ENCODE data around the gene RYR2. TPM values are rescaled to one million over a fixed set of nuclear protein-coding genes. Genes with fewer than 3 reads are reported as not detected.

RYR2 gene
- total and polyA plus RNA-seq, 9 donors = 2.3 to 4.7 (median 3.3) TPM

GRCh38 chr1:237232501-237232900 is 190.5 kb downstream of the RYR2 start:
- Histone ChIP-seq H3K4me1 (ENCODE audit: control insufficient read depth, insufficient read depth, low read length) (peaks cover 6% of the 10 kb centered on the region), H3K27ac (ENCODE audit: low read length) (no peak overlapping the region), H3K27me3 (ENCODE audit: control insufficient read depth, insufficient read depth, low read length) (no peaks in the 10 kb centered on the region), H3K4me3 (ENCODE audit: low read length) (no peak overlapping the region), H3K9me3 (replicated peaks; ENCODE audit: control insufficient read depth, low read depth, low read length) (no peaks in the 10 kb centered on the region), H3K36me3 (ENCODE audit: control insufficient read depth, insufficient read depth, low read length) (no peaks in the 10 kb centered on the region)
- DNase-seq = no peak
- 50% methylated on average over 2 of the region's 4 CpGs for whole genome bisulfite sequencing (ENCODE audit: insufficient coverage)

- Histone ChIP-seq H3K9me3 (replicated peaks; ENCODE audit: control insufficient read depth, low read depth, low read length) (no peaks in the 10 kb centered on the region), H3K4me1 (ENCODE audit: control insufficient read depth, insufficient read depth, low read length) (peaks cover 5% of the 10 kb centered on the region), H3K36me3 (ENCODE audit: control insufficient read depth, insufficient read depth, low read length) (no peaks in the 10 kb centered on the region), H3K27me3 (ENCODE audit: control insufficient read depth, insufficient read depth, low read length) (no peaks in the 10 kb centered on the region), H3K4me3 (ENCODE audit: low read length) (no peak overlapping the region), H3K27ac (ENCODE audit: low read length) (peak overlapping the region; percentile 45)
- DNase-seq = peak; percentile 77
- 77% methylated on average over 3 of the region's 3 CpGs for WGBS (ENCODE audit: insufficient coverage)
Observed at GRCh38 chr1:237235091-237235490, 193.1 kb downstream of the RYR2 start.

GRCh38 chr1:237237721-237238120 is 195.7 kb downstream of the RYR2 start:
- no peak overlapping the region for H3K27ac ChIP-seq (ENCODE audit: low read length)

DNA sequence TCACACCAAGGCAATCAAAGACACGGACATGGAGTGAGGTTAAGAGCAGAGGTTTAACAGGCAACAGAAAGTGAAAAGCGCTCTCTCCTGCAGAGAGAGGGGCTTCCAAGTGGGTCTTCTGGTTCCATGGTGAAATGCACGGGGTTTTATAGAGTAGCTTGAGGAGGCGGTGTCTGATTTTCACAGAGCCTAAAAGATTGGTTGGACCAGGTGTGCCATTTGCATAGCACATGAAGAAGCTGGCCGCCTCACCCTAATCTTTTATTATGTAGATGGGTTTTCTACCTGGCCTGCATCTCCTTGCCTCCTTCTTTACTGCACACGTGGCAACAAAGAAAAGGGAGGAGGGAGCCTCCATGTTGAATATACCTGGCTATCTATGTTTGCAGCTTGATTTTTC is 197.3 kb downstream of the RYR2 start:
- no peak overlapping the region for H3K27ac ChIP-seq (ENCODE audit: low read length)
- no peaks in the 10 kb centered on the region for H3K27me3 ChIP-seq (ENCODE audit: control insufficient read depth, insufficient read depth, low read length)
- 82% methylated on average over 2 of the region's 6 CpGs for WGBS (ENCODE audit: insufficient coverage)
- DNase-seq = no peak
- no peaks in the 10 kb centered on the region for H3K9me3 ChIP-seq (replicated peaks; ENCODE audit: control insufficient read depth, low read depth, low read length)
- no peaks in the 10 kb centered on the region for H3K36me3 ChIP-seq (ENCODE audit: control insufficient read depth, insufficient read depth, low read length)
- no peak overlapping the region for H3K4me3 ChIP-seq (ENCODE audit: low read length)
- H3K4me1 ChIP-seq (ENCODE audit: control insufficient read depth, insufficient read depth, low read length) = peaks cover 5% of the 10 kb centered on the region

More at GRCh38 chr1:237237721-237238120, 195.7 kb downstream of the RYR2 start:
- no CpG with 5 or more reads among the region's 3 CpGs for WGBS (ENCODE audit: insufficient coverage)
- DNase-seq = no peak
- H3K9me3 ChIP-seq (replicated peaks; ENCODE audit: control insufficient read depth, low read depth, low read length) = no peaks in the 10 kb centered on the region
- no peaks in the 10 kb centered on the region for H3K27me3 ChIP-seq (ENCODE audit: control insufficient read depth, insufficient read depth, low read length)
- H3K4me1 ChIP-seq (ENCODE audit: control insufficient read depth, insufficient read depth, low read length) = peaks cover 5% of the 10 kb centered on the region
- no peaks in the 10 kb centered on the region for H3K36me3 ChIP-seq (ENCODE audit: control insufficient read depth, insufficient read depth, low read length)
- H3K4me3 ChIP-seq (ENCODE audit: low read length) = no peak overlapping the region

- Histone ChIP-seq H3K36me3 (ENCODE audit: control insufficient read depth, insufficient read depth, low read length) (no peaks in the 10 kb centered on the region), H3K4me3 (ENCODE audit: low read length) (no peak overlapping the region), H3K27ac (ENCODE audit: low read length) (no peak overlapping the region), H3K4me1 (ENCODE audit: control insufficient read depth, insufficient read depth, low read length) (no peaks in the 10 kb centered on the region), H3K27me3 (ENCODE audit: control insufficient read depth, insufficient read depth, low read length) (no peaks in the 10 kb centered on the region), H3K9me3 (replicated peaks; ENCODE audit: control insufficient read depth, low read depth, low read length) (no peaks in the 10 kb centered on the region)
- no CpG with 5 or more reads among the region's 3 CpGs for WGBS (ENCODE audit: insufficient coverage)
- no peak for DNase-seq
Observed at GRCh38 chr1:237241038-237241437, 199.1 kb downstream of the RYR2 start.

DNA sequence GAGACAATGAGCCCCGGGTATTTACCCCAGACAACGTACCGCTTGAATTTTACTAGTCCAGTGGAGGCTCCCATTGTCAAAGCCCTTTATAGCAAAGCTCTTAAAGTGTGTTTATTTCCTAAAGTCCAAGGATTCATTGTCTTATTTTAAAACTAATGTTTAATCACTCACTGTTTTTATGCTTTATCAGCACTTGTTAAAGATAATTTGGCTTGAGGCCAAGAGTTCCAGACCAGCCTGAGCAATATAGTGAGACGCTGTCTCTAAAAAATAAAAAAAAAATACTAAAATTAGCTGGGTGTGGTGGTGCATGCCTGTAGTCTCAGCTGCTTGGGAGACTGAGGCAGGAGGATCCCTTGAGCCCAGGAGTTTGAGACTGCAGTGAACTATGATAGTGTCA is 202.8 kb downstream of the RYR2 start:
- Histone ChIP-seq H3K4me3 (ENCODE audit: low read length) (no peak overlapping the region), H3K36me3 (ENCODE audit: control insufficient read depth, insufficient read depth, low read length) (no peaks in the 10 kb centered on the region), H3K4me1 (ENCODE audit: control insufficient read depth, insufficient read depth, low read length) (no peaks in the 10 kb centered on the region), H3K9me3 (replicated peaks; ENCODE audit: control insufficient read depth, low read depth, low read length) (no peaks in the 10 kb centered on the region), H3K27me3 (ENCODE audit: control insufficient read depth, insufficient read depth, low read length) (no peaks in the 10 kb centered on the region), H3K27ac (ENCODE audit: low read length) (no peak overlapping the region)
- no peak for DNase-seq
- no CpG with 5 or more reads among the region's 4 CpGs for WGBS (ENCODE audit: insufficient coverage)

- DNase-seq = no peak
- 80% methylated on average over 1 of the region's 1 CpG for WGBS (ENCODE audit: insufficient coverage)
- H3K4me1 ChIP-seq (ENCODE audit: control insufficient read depth, insufficient read depth, low read length) = no peaks in the 10 kb centered on the region
- no peaks in the 10 kb centered on the region for H3K9me3 ChIP-seq (replicated peaks; ENCODE audit: control insufficient read depth, low read depth, low read length)
- H3K27ac ChIP-seq (ENCODE audit: low read length) = no peak overlapping the region
- H3K4me3 ChIP-seq (ENCODE audit: low read length) = no peak overlapping the region
- H3K36me3 ChIP-seq (ENCODE audit: control insufficient read depth, insufficient read depth, low read length) = no peaks in the 10 kb centered on the region
- H3K27me3 ChIP-seq (ENCODE audit: control insufficient read depth, insufficient read depth, low read length) = no peaks in the 10 kb centered on the region
Observed at GRCh38 chr1:237247442-237247841, 205.5 kb downstream of the RYR2 start.

- Histone ChIP-seq H3K27ac (ENCODE audit: low read length) (no peak overlapping the region), H3K9me3 (replicated peaks; ENCODE audit: control insufficient read depth, low read depth, low read length) (no peaks in the 10 kb centered on the region), H3K27me3 (ENCODE audit: control insufficient read depth, insufficient read depth, low read length) (no peaks in the 10 kb centered on the region), H3K4me1 (ENCODE audit: control insufficient read depth, insufficient read depth, low read length) (no peaks in the 10 kb centered on the region), H3K36me3 (ENCODE audit: control insufficient read depth, insufficient read depth, low read length) (no peaks in the 10 kb centered on the region), H3K4me3 (ENCODE audit: low read length) (no peak overlapping the region)
- WGBS (ENCODE audit: insufficient coverage) = no CpG with 5 or more reads among the region's 1 CpG
- DNase-seq = no peak
Observed at GRCh38 chr1:237249120-237249519, 207.1 kb downstream of the RYR2 start.

DNA sequence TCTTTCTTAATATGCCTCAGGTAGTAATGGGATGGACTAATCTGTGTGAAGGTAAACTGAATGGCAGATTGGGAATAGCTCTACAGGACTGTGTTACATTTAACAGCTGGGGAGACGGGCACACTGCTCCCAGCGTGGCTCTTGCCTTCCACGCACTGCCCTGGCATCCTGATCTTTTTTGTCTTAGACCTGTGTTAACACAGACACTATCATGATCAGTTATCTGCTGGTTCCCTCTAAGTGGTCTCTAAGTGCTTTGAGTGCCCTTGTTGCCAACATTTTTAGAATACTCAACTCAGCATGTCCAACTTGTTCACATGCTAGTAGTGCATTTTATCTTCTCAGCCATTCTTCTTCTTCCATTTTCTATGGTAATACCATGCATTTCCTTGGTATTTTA is 208.1 kb downstream of the RYR2 start:
- Histone ChIP-seq H3K9me3 (replicated peaks; ENCODE audit: control insufficient read depth, low read depth, low read length) (no peaks in the 10 kb centered on the region), H3K27me3 (ENCODE audit: control insufficient read depth, insufficient read depth, low read length) (no peaks in the 10 kb centered on the region), H3K27ac (ENCODE audit: low read length) (no peak overlapping the region), H3K4me1 (ENCODE audit: control insufficient read depth, insufficient read depth, low read length) (no peaks in the 10 kb centered on the region), H3K4me3 (ENCODE audit: low read length) (no peak overlapping the region), H3K36me3 (ENCODE audit: control insufficient read depth, insufficient read depth, low read length) (no peaks in the 10 kb centered on the region)
- 100% methylated on average over 3 of the region's 3 CpGs for WGBS (ENCODE audit: insufficient coverage)
- DNase-seq = no peak

- Histone ChIP-seq H3K4me3 (ENCODE audit: low read length) (no peak overlapping the region), H3K9me3 (replicated peaks; ENCODE audit: control insufficient read depth, low read depth, low read length) (no peaks in the 10 kb centered on the region), H3K27me3 (ENCODE audit: control insufficient read depth, insufficient read depth, low read length) (no peaks in the 10 kb centered on the region), H3K36me3 (ENCODE audit: control insufficient read depth, insufficient read depth, low read length) (no peaks in the 10 kb centered on the region), H3K4me1 (ENCODE audit: control insufficient read depth, insufficient read depth, low read length) (no peaks in the 10 kb centered on the region), H3K27ac (ENCODE audit: low read length) (no peak overlapping the region)
- no CpG with 5 or more reads among the region's 1 CpG for WGBS (ENCODE audit: insufficient coverage)
- DNase-seq = no peak
Observed at GRCh38 chr1:237255071-237255470, 213.1 kb downstream of the RYR2 start.

DNA sequence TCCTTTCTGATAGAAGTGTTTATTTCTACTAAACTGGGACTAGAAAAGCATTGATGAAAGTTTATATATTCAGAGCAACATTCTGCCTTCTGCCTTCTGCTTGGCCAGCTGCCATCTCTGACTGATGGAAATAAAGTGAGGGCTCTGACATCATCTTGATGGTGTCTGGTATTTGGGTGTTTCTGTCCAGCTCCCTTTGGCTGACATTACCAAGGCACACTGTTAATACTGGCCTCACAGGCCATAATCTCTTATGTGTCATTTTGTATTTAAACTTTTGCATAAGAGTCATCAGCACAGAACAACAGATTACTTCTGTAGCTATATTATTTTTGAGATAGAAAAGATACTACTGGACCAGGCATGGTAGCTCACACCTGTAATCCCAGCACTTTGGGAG is 216.9 kb downstream of the RYR2 start:
- Histone ChIP-seq H3K27me3 (ENCODE audit: control insufficient read depth, insufficient read depth, low read length) (no peaks in the 10 kb centered on the region), H3K9me3 (replicated peaks; ENCODE audit: control insufficient read depth, low read depth, low read length) (no peaks in the 10 kb centered on the region), H3K4me1 (ENCODE audit: control insufficient read depth, insufficient read depth, low read length) (no peaks in the 10 kb centered on the region), H3K4me3 (ENCODE audit: low read length) (no peak overlapping the region), H3K36me3 (ENCODE audit: control insufficient read depth, insufficient read depth, low read length) (no peaks in the 10 kb centered on the region), H3K27ac (ENCODE audit: low read length) (peak overlapping the region; percentile 49)
- peak; percentile 81 for DNase-seq
